CD4-positive, alpha-beta T cell (primary cell): Measurements from ENCODE around the gene TPH2. TPM values are rescaled to one million over a fixed set of nuclear protein-coding genes. Genes with fewer than 3 reads are reported as not detected.

Experiments
- ATAC-seq: fragments of 200-7000 bp; cut with Tn5 transposase; one replicate; pipeline ENCODE4 v1.10.0; 2022; ENCODE audit warnings: mild to moderate bottlenecking; ENCODE audit not compliant: poor library complexity
- CTCF ChIA-PET: fragments of 350-600 bp; sonication (Branson Sonifier 250); formaldehyde crosslinking; loops from one replicate; lab custom pipeline; 2021; ENCODE audit warnings: antibody characterized with exemption, inconsistent platforms; lab: Charles Lee
- POLR2A ChIA-PET: fragments of 350-600 bp; sonication (Branson Sonifier 250); formaldehyde crosslinking; loops from one replicate; lab custom pipeline; 2021; ENCODE audit warnings: antibody characterized with exemption, inconsistent platforms; lab: Charles Lee
- DNase-seq, 14 experiments: peaks; one replicate each; pipeline ENCODE4 v3.0.0-alpha.2; 2013 to 2020; ENCODE audit warnings: mixed read lengths in 2 of 14
- H3K27ac ChIP-seq, 2 donors: one replicate each; pipeline versions ENCODE4 v1.5.1 to v1.7.0; 2013; ENCODE audit warnings: low read length in 2 of 2, low read depth in 1 of 2, mild to moderate bottlenecking in 1 of 2
- H3K27me3 ChIP-seq, 2 experiments: 1 replicate in 1 of 2; 2 replicates in 1 of 2; pipeline versions ENCODE4 v1.6.1 to v1.7.0; 2013; ENCODE audit warnings: low read length in 2 of 2, control low read depth in 1 of 2, mild to moderate bottlenecking in 1 of 2, moderate library complexity in 1 of 2; ENCODE audit not compliant: insufficient read depth in 2 of 2, control insufficient read depth in 1 of 2
- H3K36me3 ChIP-seq: one replicate; pipeline ENCODE4 v1.6.1; 2013; ENCODE audit warnings: low read length, control low read depth; ENCODE audit not compliant: insufficient read depth
- H3K4me1 ChIP-seq: one replicate; pipeline ENCODE4 v1.6.1; 2013; ENCODE audit warnings: low read length, control low read depth; ENCODE audit not compliant: insufficient read depth
- H3K4me3 ChIP-seq: one replicate; pipeline ENCODE4 v1.5.1; 2013; ENCODE audit warnings: mild to moderate bottlenecking, low read length, moderate library complexity
- H3K9me3 ChIP-seq, 2 experiments: 1 replicate in 1 of 2; 2 replicates in 1 of 2; pipeline versions ENCODE4 v1.6.1 to v1.7.0; 2013; ENCODE audit warnings: low read length in 2 of 2, mild to moderate bottlenecking in 2 of 2, control low read depth in 1 of 2, moderate library complexity in 1 of 2; ENCODE audit not compliant: control insufficient read depth in 1 of 2, insufficient read depth in 1 of 2
- H3K27ac Mint-ChIP-seq: one replicate; pipeline ENCODE4 v1.8.0; 2020; ENCODE audit warnings: mixed read lengths
- H3K27me3 Mint-ChIP-seq: one replicate; pipeline ENCODE4 v1.8.0; 2021; ENCODE audit warnings: mixed read lengths
- H3K36me3 Mint-ChIP-seq: one replicate; pipeline ENCODE4 v1.8.0; 2021; ENCODE audit warnings: low read depth, mixed read lengths
- H3K4me1 Mint-ChIP-seq: one replicate; pipeline ENCODE4 v1.8.0; 2021; ENCODE audit warnings: low read depth, mixed read lengths
- H3K4me3 Mint-ChIP-seq: one replicate; pipeline ENCODE4 v1.8.0; 2020; ENCODE audit warnings: mild to moderate bottlenecking, mixed read lengths
- H3K9me3 Mint-ChIP-seq: one replicate; pipeline ENCODE4 v1.8.0; 2020; ENCODE audit warnings: mixed read lengths
- intact Hi-C, 2 experiments: fragments of 100-400 bp; cut with DNase I in 1 of 2; cut with micrococcal nuclease in 1 of 2; formaldehyde crosslinking; loops; one replicate each; pipeline versions ENCODE4 v1.15.1 to v1.9.0; 2023 to 2025; cut with DNase I, micrococcal nuclease
- total RNA-seq, 174 experiments: library from RNA in 2 of 174; stranded (reverse) in 2 of 174; gene quantifications; one replicate each; pipeline ENCODE4 v1.2.3 and lab custom pipeline; 2021 to 2026
- TF ChIP-seq, protein P1 (sequence below): fragments of 200-600 bp; IDR thresholded peaks from one replicate; pipeline ENCODE4 v1.8.0; 2022; ENCODE audit warnings: antibody characterized with exemption, mild to moderate bottlenecking

TPH2 gene
- total RNA-seq, 2 experiments from 2014 or later: not detected

- no peak overlapping the region for H3K4me3 Mint-ChIP-seq
- ChIA-PET POLR2A (no interaction called here), CTCF (no interaction called here)
- H3K27ac Mint-ChIP-seq: no peak overlapping the region
- H3K36me3 ChIP-seq: no peaks in the 10 kb centered on the region
- H3K4me1 ChIP-seq: no peaks in the 10 kb centered on the region
- no peaks in the 10 kb centered on the region for H3K4me1 Mint-ChIP-seq
- no peaks in the 10 kb centered on the region for H3K36me3 Mint-ChIP-seq
- TF ChIP-seq, protein P1, sequence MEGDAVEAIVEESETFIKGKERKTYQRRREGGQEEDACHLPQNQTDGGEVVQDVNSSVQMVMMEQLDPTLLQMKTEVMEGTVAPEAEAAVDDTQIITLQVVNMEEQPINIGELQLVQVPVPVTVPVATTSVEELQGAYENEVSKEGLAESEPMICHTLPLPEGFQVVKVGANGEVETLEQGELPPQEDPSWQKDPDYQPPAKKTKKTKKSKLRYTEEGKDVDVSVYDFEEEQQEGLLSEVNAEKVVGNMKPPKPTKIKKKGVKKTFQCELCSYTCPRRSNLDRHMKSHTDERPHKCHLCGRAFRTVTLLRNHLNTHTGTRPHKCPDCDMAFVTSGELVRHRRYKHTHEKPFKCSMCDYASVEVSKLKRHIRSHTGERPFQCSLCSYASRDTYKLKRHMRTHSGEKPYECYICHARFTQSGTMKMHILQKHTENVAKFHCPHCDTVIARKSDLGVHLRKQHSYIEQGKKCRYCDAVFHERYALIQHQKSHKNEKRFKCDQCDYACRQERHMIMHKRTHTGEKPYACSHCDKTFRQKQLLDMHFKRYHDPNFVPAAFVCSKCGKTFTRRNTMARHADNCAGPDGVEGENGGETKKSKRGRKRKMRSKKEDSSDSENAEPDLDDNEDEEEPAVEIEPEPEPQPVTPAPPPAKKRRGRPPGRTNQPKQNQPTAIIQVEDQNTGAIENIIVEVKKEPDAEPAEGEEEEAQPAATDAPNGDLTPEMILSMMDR: no peak
- no peak overlapping the region for H3K27ac ChIP-seq
- intact Hi-C loops: no loop called here
- peaks cover 0 to 2% of the 10 kb centered on the region in 2 experiments for H3K9me3 ChIP-seq
- H3K4me3 ChIP-seq: no peak overlapping the region
- peaks cover 10% of the 10 kb centered on the region for H3K9me3 Mint-ChIP-seq
- ATAC-seq (no peak), DNase-seq (peak in 1 of 14 experiments; percentile 4)
- peaks cover 5% of the 10 kb centered on the region for H3K27me3 Mint-ChIP-seq
- H3K27me3 ChIP-seq: no peaks in the 10 kb centered on the region
These were observed 137.4 kb downstream of the TPH2 start for GRCh38 chr12:72075891-72076557.

GRCh38 chr12:72076558-72076915 is 137.9 kb downstream of the TPH2 start:
- intact Hi-C loops: no loop called here
- peaks cover 8% of the 10 kb centered on the region for H3K9me3 Mint-ChIP-seq
- ATAC-seq (no peak), DNase-seq (no peak)
- ChIA-PET POLR2A (no interaction called here), CTCF (no interaction called here)
- H3K9me3 ChIP-seq: no peaks in the 10 kb centered on the region
- peaks cover 2% of the 10 kb centered on the region for H3K27me3 Mint-ChIP-seq
- no peak overlapping the region for H3K27ac ChIP-seq
- H3K4me1 Mint-ChIP-seq: no peaks in the 10 kb centered on the region
- H3K27me3 ChIP-seq: no peaks in the 10 kb centered on the region
- no peaks in the 10 kb centered on the region for H3K36me3 Mint-ChIP-seq
- TF ChIP-seq, protein P1: no peak
- no peak overlapping the region for H3K27ac Mint-ChIP-seq
- H3K36me3 ChIP-seq: no peaks in the 10 kb centered on the region
- H3K4me3 ChIP-seq: no peak overlapping the region
- H3K4me3 Mint-ChIP-seq: no peak overlapping the region
- no peaks in the 10 kb centered on the region for H3K4me1 ChIP-seq

GRCh38 chr12:72077111-72077820 is 138.6 kb downstream of the TPH2 start:
- Histone ChIP-seq H3K27ac (no peak overlapping the region), H3K4me3 (no peak overlapping the region), H3K36me3 (no peaks in the 10 kb centered on the region), H3K9me3 (no peaks in the 10 kb centered on the region), H3K27me3 (no peaks in the 10 kb centered on the region), H3K4me1 (no peaks in the 10 kb centered on the region)
- ATAC-seq (no peak), DNase-seq (no peak)
- Mint-ChIP-seq H3K36me3 (no peaks in the 10 kb centered on the region), H3K27me3 (no peaks in the 10 kb centered on the region), H3K27ac (no peak overlapping the region), H3K9me3 (peaks cover 4% of the 10 kb centered on the region), H3K4me1 (no peaks in the 10 kb centered on the region), H3K4me3 (no peak overlapping the region)
- ChIA-PET POLR2A (no interaction called here), CTCF (no interaction called here)
- TF ChIP-seq, protein P1: no peak
- intact Hi-C loops: no loop called here
